ENCODE data around the gene BEND3.
"Not testable (repeated sequence)": the region's sequence is repeated elsewhere in the genome, so short reads cannot be mapped to it uniquely, and the experiment has no call there.

BEND3 gene

GRCh38 chr6:107114926-107115694 lies at the start of gene BEND3:
Gene BEND3 (minus strand): TSS chr6:107115515. CDS start chr6:107099285, 16,230 bp downstream.
- peak in 34 of 58 donors; percentile 7 to 57 (median 37) for DNase-seq

GRCh38 chr6:107164299-107164698 lies 49.0 kb upstream of the BEND3 start:
- DNase-seq, result not testable (repeated sequence)

- DNase-seq, result no peak
Measured at GRCh38 chr6:107161521-107161920, 46.2 kb upstream of the BEND3 start.

GRCh38 chr6:107156617-107157016 lies 41.3 kb upstream of the BEND3 start:
- DNase-seq, result no peak

GRCh38 chr6:107154801-107155160 lies 39.5 kb upstream of the BEND3 start:
- DNase-seq, result no peak

GRCh38 chr6:107154131-107154800 lies 39.0 kb upstream of the BEND3 start:
- DNase-seq, result no peak

- no peak for DNase-seq
Measured at GRCh38 chr6:107152638-107153430, 37.5 kb upstream of the BEND3 start.

GRCh38 chr6:107144666-107145065 lies 29.4 kb upstream of the BEND3 start:
- no peak for DNase-seq

GRCh38 chr6:107144014-107144413 lies 28.7 kb upstream of the BEND3 start:
- DNase-seq, result no peak

GRCh38 chr6:107140581-107140980 lies 25.3 kb upstream of the BEND3 start:
- DNase-seq, result no peak

GRCh38 chr6:107136324-107136723 lies 21.0 kb upstream of the BEND3 start:
- not testable (repeated sequence) for DNase-seq

- DNase-seq, result not testable (repeated sequence)
Measured at GRCh38 chr6:107135048-107135680, 19.8 kb upstream of the BEND3 start.

GRCh38 chr6:107132330-107132954 lies 17.1 kb upstream of the BEND3 start:
- peak in 1 of 58 donors; percentile 29 for DNase-seq

GRCh38 chr6:107129370-107129925 lies 14.1 kb upstream of the BEND3 start:
- DNase-seq, result no peak

GRCh38 chr6:107128577-107128976 lies 13.3 kb upstream of the BEND3 start:
- no peak for DNase-seq

- DNase-seq, result no peak
Measured at GRCh38 chr6:107128175-107128574, 12.9 kb upstream of the BEND3 start.

- no peak for DNase-seq
Measured at GRCh38 chr6:107125771-107126170, 10.5 kb upstream of the BEND3 start.

- DNase-seq, result no peak
Measured at GRCh38 chr6:107124934-107125348, 9.6 kb upstream of the BEND3 start.

- DNase-seq, result no peak
Measured at GRCh38 chr6:107123501-107123900, 8.2 kb upstream of the BEND3 start.

GRCh38 chr6:107122748-107123147 lies 7.4 kb upstream of the BEND3 start:
- DNase-seq, result no peak
